ENCODE measurements around the gene NEK10.

DNA sequence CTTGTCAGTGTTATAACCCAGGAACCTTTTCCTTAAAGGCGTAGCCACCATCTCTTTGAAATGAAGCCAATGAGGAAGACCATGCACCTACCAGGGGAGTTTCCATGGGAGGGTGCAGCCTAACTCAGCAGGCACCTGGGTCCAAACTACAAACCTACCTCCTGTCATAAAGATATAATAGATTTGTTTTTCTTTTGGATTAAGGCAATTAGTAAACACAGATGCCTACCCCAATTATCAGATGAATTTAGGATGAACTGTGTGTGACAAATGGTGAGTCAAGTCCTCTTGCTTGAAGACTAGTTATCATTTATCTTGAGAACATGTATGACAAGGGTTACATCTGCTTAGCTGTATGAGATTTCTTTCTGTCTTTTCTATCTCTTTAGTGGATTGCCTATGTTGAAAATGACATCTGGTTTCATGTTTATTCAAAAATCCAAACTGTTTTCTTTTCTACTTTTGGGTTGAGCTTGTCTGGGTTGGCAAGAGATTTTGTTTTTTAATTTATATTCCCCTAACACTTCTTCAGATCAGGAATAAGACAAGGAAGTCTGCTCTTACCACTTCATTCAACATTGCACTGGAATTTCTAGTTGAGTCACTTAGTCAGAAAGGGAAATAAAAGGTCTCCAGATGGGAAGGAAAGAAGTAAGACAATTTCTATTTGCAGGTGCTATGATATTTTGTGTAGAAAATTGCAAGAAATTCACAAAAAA, 149.9 kb downstream of the NEK10 start:
- TF ChIP-seq POLR2A (IDR thresholded peaks at IDR 0.05) = no peak
- TF ChIP-seq, protein P1, sequence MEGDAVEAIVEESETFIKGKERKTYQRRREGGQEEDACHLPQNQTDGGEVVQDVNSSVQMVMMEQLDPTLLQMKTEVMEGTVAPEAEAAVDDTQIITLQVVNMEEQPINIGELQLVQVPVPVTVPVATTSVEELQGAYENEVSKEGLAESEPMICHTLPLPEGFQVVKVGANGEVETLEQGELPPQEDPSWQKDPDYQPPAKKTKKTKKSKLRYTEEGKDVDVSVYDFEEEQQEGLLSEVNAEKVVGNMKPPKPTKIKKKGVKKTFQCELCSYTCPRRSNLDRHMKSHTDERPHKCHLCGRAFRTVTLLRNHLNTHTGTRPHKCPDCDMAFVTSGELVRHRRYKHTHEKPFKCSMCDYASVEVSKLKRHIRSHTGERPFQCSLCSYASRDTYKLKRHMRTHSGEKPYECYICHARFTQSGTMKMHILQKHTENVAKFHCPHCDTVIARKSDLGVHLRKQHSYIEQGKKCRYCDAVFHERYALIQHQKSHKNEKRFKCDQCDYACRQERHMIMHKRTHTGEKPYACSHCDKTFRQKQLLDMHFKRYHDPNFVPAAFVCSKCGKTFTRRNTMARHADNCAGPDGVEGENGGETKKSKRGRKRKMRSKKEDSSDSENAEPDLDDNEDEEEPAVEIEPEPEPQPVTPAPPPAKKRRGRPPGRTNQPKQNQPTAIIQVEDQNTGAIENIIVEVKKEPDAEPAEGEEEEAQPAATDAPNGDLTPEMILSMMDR (IDR thresholded peaks at IDR 0.05) = no peak
